HUES6 (cell line): ENCODE measurements around the gene RAD54L2.

Experiments used
- H3K27ac ChIP-seq: 2 replicates; pipeline ENCODE4 v1.7.0; 2013; ENCODE audit warnings: low read depth, mild to moderate bottlenecking, low read length, inconsistent platforms
- H3K27me3 ChIP-seq: 2 replicates; pipeline ENCODE4 v1.6.1; 2013; ENCODE audit warnings: low read length; ENCODE audit not compliant: control insufficient read depth, insufficient read depth
- H3K36me3 ChIP-seq: 2 replicates; pipeline ENCODE4 v1.6.1; 2013; ENCODE audit warnings: low read length; ENCODE audit not compliant: control insufficient read depth, insufficient read depth
- H3K4me1 ChIP-seq: 2 replicates; pipeline ENCODE4 v1.6.1; 2013; ENCODE audit warnings: low read length; ENCODE audit not compliant: control insufficient read depth, insufficient read depth
- H3K4me3 ChIP-seq: 2 replicates; pipeline ENCODE4 v1.5.1; 2013; ENCODE audit warnings: low read depth, low read length
- H3K9ac ChIP-seq: one replicate; pipeline ENCODE4 v1.6.1; 2013; ENCODE audit warnings: mild to moderate bottlenecking, low read length
- H3K9me3 ChIP-seq: 2 replicates; pipeline ENCODE4 v1.6.1; 2013; ENCODE audit warnings: low read depth, low read length; ENCODE audit not compliant: control insufficient read depth, insufficient read depth

RAD54L2 gene, protein sequence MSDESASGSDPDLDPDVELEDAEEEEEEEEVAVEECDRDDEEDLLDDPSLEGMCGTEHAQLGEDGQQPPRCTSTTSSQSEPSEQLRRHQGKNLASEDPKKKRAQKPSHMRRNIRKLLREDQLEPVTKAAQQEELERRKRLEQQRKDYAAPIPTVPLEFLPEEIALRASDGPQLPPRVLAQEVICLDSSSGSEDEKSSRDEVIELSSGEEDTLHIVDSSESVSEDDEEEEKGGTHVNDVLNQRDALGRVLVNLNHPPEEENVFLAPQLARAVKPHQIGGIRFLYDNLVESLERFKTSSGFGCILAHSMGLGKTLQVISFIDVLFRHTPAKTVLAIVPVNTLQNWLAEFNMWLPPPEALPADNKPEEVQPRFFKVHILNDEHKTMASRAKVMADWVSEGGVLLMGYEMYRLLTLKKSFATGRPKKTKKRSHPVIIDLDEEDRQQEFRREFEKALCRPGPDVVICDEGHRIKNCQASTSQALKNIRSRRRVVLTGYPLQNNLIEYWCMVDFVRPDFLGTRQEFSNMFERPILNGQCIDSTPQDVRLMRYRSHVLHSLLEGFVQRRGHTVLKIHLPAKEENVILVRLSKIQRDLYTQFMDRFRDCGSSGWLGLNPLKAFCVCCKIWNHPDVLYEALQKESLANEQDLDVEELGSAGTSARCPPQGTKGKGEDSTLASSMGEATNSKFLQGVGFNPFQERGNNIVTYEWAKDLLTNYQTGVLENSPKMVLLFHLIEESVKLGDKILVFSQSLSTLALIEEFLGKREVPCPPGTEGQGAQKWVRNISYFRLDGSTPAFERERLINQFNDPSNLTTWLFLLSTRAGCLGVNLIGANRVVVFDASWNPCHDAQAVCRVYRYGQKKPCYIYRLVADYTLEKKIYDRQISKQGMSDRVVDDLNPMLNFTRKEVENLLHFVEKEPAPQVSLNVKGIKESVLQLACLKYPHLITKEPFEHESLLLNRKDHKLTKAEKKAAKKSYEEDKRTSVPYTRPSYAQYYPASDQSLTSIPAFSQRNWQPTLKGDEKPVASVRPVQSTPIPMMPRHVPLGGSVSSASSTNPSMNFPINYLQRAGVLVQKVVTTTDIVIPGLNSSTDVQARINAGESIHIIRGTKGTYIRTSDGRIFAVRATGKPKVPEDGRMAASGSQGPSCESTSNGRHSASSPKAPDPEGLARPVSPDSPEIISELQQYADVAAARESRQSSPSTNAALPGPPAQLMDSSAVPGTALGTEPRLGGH (N-terminal part only)

DNA sequence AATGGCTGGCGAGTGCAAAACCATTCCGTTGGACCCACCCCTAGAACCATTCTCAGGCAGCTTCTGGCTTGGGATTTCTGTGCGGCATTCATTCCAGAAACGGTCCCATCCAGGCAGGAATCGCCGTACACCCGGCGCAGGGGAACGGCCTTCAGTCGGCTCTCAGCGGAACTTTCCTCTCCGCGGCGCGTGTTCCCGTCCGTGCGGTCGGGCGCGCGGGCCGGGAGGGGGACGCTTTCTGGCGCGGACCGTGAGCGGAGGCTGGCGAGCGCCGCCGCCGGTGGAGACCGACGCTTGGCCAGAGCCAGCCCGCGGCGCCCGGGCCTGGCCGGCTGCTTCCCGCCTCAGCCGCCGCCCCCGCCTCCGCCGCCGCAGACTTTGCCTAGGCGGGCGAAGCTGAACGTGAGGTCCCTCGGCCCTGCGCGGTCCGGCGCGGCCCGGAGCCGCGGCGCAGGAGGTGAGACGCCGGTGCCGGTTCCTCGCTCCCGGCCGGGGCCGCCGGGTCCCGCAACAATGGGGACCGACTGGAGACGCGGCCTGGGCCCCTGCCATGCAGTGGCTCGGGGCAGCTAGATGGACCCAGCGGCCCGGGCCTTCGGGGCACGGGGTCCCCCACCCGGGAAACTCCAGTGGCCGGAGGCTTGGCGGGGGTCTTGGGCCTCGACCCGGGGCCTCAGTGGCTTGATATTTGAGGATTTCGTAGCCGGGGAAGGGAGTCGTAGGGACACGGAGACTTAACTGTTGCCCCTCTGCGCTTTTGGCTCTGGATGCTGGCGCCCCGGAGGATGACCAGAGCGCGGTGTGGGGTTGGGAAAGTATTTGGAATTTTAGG is at the start of gene RAD54L2:
TSS of gene RAD54L2 (plus strand) at position 261 of the 832 bp plus-strand sequence. CDS start 51,702 bp downstream, outside the sequence.
- no peaks in the 10 kb centered on the region for H3K27me3 ChIP-seq
- H3K9ac ChIP-seq: peak within 1 kb of the TSS; percentile 88
- no peaks in the 10 kb centered on the region for H3K9me3 ChIP-seq
- peak within 1 kb of the TSS; percentile 87 for H3K4me3 ChIP-seq
- H3K36me3 ChIP-seq: peaks cover 13% of the 10 kb centered on the region
- peaks cover 4% of the 10 kb centered on the region; the same call in 1 of the 2 replicates for H3K4me1 ChIP-seq
- peak within 1 kb of the TSS; percentile 72; the same call in 1 of the 2 replicates for H3K27ac ChIP-seq

DNA sequence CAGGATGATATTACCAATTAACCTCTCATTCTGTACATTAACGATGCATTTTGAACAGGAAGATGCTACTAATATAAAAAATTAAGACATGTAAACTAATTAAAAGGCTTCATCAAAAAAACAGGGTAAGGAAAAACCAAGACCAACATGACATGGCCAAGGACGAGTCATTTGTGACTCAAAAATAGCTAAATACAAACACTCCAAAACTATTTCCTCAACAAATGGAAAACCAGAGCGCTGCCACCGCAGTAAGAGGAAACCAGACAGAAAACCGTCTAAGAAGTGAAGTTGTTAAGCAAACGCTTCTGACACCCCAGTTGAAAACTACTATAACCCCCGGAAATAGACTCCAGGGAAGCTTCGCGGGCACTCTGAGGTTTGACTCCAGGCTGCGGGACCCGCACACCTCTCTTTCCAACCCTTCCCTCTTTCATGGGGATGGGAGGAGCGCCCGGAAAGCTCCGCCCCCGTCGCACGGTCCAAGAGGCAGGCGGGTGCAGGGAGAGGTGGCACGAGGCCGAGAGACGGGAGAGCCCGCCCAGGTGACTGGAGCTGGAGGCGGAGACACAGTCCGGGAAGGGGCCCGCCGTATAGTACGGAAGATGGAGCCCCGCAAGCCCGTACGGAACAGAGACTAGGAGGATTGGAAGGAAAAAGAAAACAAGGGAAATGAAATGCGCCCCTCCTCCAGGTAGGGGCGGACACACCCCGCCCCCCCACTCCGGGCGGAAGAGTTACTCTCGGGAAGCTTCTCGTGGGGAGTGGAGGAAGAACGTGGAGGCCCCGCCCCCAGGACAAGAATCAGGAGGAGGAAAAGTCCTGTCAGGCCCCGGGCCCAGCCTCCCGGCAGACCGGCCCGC is 39.4 kb upstream of the RAD54L2 start:
- Histone ChIP-seq H3K9ac (peak overlapping the region; percentile 86), H3K9me3 (no peaks in the 10 kb centered on the region), H3K4me1 (no peaks in the 10 kb centered on the region), H3K27me3 (no peaks in the 10 kb centered on the region), H3K36me3 (peaks cover 12% of the 10 kb centered on the region), H3K27ac (peak overlapping the region; percentile 89), H3K4me3 (peak overlapping the region; percentile 93)

DNA sequence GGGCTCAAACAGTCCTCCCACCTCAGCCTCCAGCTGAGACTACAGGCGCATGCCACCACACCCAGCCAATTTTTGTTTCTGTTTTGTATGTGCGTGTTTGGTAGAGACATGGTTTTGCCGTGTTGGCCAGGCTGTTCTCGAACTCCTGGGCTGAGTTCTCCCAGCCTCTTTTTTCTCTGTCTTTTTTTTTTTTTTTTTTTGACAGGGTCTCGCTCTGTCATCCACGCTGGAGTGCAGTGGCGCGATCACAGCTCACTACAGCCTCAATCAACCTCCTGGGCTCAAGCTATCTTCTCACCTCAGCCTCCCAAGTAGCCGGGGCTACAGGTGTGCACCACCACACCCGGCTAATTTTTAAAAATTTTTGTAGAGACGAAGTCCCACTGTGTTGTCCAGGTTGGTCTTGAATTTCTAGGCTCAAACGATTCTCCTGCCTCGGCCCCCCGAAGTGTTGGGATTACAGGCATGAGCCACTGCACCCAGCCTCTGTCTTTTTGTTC is 37.8 kb upstream of the RAD54L2 start:
- Histone ChIP-seq H3K27ac (no peak overlapping the region), H3K36me3 (peaks cover 6% of the 10 kb centered on the region), H3K27me3 (no peaks in the 10 kb centered on the region), H3K9ac (peak overlapping the region; percentile 38), H3K4me1 (no peaks in the 10 kb centered on the region), H3K9me3 (no peaks in the 10 kb centered on the region), H3K4me3 (peak overlapping the region; percentile 93)

DNA sequence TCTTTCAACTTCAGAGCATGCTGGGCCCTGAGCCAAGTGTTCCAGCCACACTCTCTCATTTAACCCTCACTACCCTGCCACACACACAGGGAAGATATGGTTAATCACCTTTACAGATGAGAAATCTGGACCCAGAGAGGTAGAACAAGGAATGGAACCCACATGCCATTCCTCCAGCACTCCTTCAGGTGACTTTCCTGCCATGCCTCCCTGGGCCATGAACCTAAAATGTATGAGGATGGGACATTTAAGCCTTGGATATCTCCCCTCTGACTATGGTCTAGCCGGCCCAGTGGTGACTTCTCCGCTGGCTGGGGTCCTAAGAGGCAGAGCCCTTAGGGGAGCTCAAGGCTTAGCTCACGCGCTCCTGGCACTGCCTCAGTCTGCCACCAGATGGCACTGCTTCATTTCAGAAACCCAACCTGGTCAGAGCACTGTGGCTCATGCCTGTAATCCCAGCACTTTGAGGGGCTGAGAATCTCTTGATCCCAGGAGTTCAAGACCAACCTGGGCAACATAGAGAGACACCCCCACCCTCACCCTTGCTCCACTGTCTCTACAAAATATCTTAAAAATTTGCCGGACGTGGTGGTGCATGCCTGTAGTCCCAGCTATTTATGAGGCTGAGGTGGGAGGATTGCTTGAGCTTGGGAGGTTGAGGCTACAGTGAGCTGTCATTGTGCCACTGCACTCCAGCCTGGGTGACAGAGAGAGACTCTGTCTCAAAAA is 36.5 kb upstream of the RAD54L2 start:
- no peaks in the 10 kb centered on the region for H3K4me1 ChIP-seq
- H3K9ac ChIP-seq: no peak overlapping the region
- H3K4me3 ChIP-seq: no peak overlapping the region
- H3K27ac ChIP-seq: no peak overlapping the region
- H3K9me3 ChIP-seq: no peaks in the 10 kb centered on the region
- H3K27me3 ChIP-seq: no peaks in the 10 kb centered on the region
- H3K36me3 ChIP-seq: no peaks in the 10 kb centered on the region

DNA sequence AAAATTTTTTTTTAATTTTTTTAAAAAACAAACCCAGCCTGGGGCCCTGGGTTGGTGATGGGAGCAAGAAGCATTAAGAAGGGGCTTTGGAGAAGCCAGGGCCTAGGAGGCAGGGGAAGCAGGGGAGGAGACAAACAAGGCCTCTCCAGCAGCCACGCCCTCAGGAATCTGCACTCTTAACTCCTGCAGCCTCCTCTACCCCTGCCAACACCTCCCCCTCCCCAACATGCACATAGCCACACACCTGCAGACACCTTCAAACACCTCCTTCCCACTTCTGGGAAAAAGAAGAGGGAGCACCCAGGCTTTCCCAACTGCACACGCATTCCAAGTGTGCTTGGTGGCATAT is 36.0 kb upstream of the RAD54L2 start:
- Histone ChIP-seq H3K9ac (no peak overlapping the region), H3K4me3 (no peak overlapping the region), H3K27me3 (no peaks in the 10 kb centered on the region), H3K36me3 (no peaks in the 10 kb centered on the region), H3K27ac (no peak overlapping the region), H3K9me3 (no peaks in the 10 kb centered on the region), H3K4me1 (no peaks in the 10 kb centered on the region)

DNA sequence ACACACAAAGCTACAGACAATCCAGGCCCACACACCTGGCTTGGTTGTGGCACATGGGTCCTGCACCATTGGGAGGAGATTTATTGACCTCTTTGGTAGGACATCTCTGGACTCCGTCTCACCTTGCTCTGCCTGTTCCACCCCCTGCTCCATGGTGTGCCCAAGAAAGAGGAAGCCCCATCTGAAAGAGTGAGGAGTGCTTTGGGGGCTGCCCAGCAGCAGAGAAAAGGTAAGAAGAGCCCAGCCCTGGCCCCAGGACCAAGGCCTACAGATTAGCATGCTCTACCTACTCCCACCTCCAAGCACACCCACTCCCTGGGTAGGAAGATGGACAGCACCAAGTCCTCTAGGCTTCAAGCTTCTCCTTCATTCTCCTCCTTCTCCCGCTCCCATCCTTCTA is 35.5 kb upstream of the RAD54L2 start:
- H3K4me1 ChIP-seq: no peaks in the 10 kb centered on the region
- no peaks in the 10 kb centered on the region for H3K9me3 ChIP-seq
- H3K36me3 ChIP-seq: no peaks in the 10 kb centered on the region
- H3K9ac ChIP-seq: no peak overlapping the region
- H3K4me3 ChIP-seq: no peak overlapping the region
- H3K27me3 ChIP-seq: no peaks in the 10 kb centered on the region
- H3K27ac ChIP-seq: no peak overlapping the region

DNA sequence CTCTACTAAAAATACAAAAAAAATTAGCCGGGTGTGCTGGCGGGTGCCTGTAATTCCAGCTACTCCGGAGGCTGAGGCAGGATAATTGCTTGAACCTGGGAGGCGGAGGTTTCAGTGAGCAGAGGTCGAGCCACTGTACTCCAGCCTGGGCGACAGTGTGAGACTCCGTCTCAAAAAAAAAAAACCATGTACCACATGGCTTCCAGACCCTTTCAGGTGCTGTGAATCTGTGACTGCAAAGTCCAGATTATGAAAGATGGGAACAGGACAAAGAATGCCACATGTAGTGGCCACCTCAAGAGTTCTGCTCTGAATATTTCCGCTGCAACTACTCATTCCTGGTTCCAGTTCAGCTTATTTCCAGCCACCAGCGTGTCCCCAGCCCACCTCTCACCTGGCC is 30.3 kb upstream of the RAD54L2 start:
- H3K9ac ChIP-seq: no peak overlapping the region
- no peak overlapping the region for H3K4me3 ChIP-seq
- no peaks in the 10 kb centered on the region for H3K36me3 ChIP-seq
- H3K9me3 ChIP-seq: no peaks in the 10 kb centered on the region
- H3K4me1 ChIP-seq: no peaks in the 10 kb centered on the region
- H3K27me3 ChIP-seq: no peaks in the 10 kb centered on the region
- H3K27ac ChIP-seq: no peak overlapping the region

DNA sequence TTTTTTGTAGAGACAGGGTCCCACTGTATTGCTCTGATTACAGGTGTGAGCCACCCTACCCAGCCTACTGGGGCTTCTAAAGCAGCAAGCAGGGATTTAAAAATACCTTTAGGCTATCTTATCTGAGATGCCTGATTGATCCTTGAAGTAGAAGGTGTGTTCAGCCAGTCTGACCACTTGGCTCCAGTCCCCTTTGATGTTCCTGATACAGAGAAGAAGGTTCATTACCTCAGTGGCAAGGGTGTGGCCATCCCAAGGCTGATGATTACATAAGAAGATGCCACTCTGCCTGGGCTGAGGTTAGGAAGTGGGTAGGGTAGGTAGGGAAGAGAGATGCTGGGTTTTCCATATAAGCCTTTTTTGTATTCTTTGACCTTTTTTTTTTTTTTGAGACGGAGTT is 27.5 kb upstream of the RAD54L2 start:
- Histone ChIP-seq H3K4me1 (no peaks in the 10 kb centered on the region), H3K27ac (no peak overlapping the region), H3K4me3 (no peak overlapping the region), H3K9me3 (no peaks in the 10 kb centered on the region), H3K36me3 (no peaks in the 10 kb centered on the region), H3K9ac (no peak overlapping the region), H3K27me3 (no peaks in the 10 kb centered on the region)

DNA sequence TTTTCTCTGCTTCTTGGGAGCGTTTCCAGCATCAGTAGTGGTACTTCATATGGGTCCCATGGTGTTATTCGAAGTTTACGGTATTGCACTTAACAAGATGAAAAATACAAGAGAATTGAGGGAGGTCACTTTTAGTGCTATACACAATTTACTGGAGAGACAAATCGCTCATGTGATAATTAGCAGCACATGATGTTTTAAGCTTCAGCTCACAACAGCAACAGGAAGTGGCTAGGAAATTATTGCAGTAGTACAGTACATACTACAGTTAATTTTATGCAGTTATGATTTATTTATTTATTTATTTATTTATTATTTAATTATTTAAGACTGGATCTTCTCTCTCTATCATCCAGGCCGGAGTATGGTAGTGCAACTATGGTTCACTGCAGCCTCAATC is 24.3 kb upstream of the RAD54L2 start:
- no peaks in the 10 kb centered on the region for H3K27me3 ChIP-seq
- H3K9me3 ChIP-seq: no peaks in the 10 kb centered on the region
- H3K27ac ChIP-seq: no peak overlapping the region
- no peak overlapping the region for H3K4me3 ChIP-seq
- H3K4me1 ChIP-seq: no peaks in the 10 kb centered on the region
- no peaks in the 10 kb centered on the region for H3K36me3 ChIP-seq
- no peak overlapping the region for H3K9ac ChIP-seq
